Brain microvascular endothelial cell (primary cell): ENCODE measurements around the gene DNTTIP2.

Experiments
- DNase-seq: peaks from one replicate; pipeline ENCODE4 v3.0.0-alpha.2; 2020
- H3K27ac ChIP-seq: fragments of 250-450 bp; sonication (Bioruptor Pico); 2 replicates; pipeline ENCODE4 v1.5.1; 2020; ENCODE audit warnings: mild to moderate bottlenecking, moderate library complexity
- H3K27me3 ChIP-seq: fragments of 250-450 bp; sonication (Bioruptor Pico); replicated peaks from 2 replicates; pipeline ENCODE4 v1.5.1; 2020; ENCODE audit warnings: mild to moderate bottlenecking
- H3K36me3 ChIP-seq: fragments of 250-450 bp; sonication (Bioruptor Pico); replicated peaks from 2 replicates; pipeline ENCODE4 v1.5.1; 2020; ENCODE audit warnings: mild to moderate bottlenecking
- H3K4me3 ChIP-seq: 2 replicates; pipeline ENCODE4 v1.5.1; 2011; ENCODE audit warnings: low read depth, mild to moderate bottlenecking, control low read depth, low read length, moderate library complexity
- in situ Hi-C: cut with HindIII; loops from 2 replicates; pipeline ENCODE4 v1.10.0; 2017; ENCODE audit warnings: low sequenced_read_pairs, low pct_ligation_motif_present
- TF ChIP-seq, protein P1 (sequence below): IDR thresholded peaks from 2 replicates; pipeline ENCODE4 v1.5.1; 2011; ENCODE audit warnings: low read depth, mild to moderate bottlenecking, moderate library complexity, low read length, control low read depth, inconsistent platforms; ENCODE audit errors: missing control alignments

The DNTTIP2 gene

DNA sequence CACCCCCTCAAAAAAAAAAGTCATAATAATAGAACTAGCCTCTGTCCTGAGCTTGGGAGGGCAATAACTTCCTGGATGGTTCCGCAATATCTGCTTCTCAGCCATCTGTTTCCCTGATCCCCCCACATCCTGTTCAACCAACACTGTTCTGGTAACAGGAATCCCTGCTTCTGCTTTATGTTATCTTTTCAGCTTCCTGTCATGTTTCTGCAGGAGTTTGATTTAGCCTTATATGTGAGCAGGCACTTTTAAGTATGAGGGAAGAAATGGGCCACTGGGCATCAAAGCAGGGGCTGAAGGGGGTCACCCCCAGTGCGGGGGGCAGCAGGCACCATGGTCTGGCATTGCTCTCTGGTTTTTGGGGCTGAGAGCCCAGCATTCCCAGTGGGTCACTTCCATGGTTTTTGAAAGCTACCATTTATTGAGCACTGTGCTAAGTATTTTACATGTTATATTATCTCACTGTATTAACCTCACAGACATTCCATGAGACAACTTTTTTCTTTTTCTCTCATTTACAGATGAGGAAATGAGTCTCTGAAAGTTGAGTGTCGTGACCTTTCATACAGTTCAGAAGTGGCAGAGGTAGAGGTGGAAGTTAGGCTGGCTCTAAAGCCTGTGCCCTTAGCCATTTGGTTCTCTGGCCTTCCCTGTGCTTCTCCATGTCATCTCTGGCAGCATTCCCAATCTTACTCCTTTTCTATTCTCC is 61.9 kb downstream of the DNTTIP2 start:
- TF ChIP-seq, protein P1, sequence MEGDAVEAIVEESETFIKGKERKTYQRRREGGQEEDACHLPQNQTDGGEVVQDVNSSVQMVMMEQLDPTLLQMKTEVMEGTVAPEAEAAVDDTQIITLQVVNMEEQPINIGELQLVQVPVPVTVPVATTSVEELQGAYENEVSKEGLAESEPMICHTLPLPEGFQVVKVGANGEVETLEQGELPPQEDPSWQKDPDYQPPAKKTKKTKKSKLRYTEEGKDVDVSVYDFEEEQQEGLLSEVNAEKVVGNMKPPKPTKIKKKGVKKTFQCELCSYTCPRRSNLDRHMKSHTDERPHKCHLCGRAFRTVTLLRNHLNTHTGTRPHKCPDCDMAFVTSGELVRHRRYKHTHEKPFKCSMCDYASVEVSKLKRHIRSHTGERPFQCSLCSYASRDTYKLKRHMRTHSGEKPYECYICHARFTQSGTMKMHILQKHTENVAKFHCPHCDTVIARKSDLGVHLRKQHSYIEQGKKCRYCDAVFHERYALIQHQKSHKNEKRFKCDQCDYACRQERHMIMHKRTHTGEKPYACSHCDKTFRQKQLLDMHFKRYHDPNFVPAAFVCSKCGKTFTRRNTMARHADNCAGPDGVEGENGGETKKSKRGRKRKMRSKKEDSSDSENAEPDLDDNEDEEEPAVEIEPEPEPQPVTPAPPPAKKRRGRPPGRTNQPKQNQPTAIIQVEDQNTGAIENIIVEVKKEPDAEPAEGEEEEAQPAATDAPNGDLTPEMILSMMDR, result no peak
- Histone ChIP-seq H3K27ac (no peak overlapping the region), H3K4me3 (no peak overlapping the region), H3K36me3 (no peaks in the 10 kb centered on the region), H3K27me3 (no peaks in the 10 kb centered on the region)
- in situ Hi-C loops, result no loop called here
- DNase-seq, result peak; percentile 53
